Activated CD4-positive, alpha-beta T cell treated with anti-CD3 and anti-CD28 coated beads, Interleukin-10, Interleukin-2, amounts not matched to agents 100 ng/mL and 50 ng/mL, durations not matched to agents 16 hours and 8 hours (primary cell): ENCODE data around the gene MARCO.
"Not testable (repeated sequence)": the region's sequence is repeated elsewhere in the genome, so short reads cannot be mapped to it uniquely, and the experiment has no call there.

ENCODE experiments used
- DNase-seq: peaks from one replicate; pipeline ENCODE4 v3.0.0-alpha.2; 2020

Gene MARCO

GRCh38 chr2:118929059-118929458 lies 12.9 kb upstream of the MARCO start:
- DNase-seq = no peak

DNA sequence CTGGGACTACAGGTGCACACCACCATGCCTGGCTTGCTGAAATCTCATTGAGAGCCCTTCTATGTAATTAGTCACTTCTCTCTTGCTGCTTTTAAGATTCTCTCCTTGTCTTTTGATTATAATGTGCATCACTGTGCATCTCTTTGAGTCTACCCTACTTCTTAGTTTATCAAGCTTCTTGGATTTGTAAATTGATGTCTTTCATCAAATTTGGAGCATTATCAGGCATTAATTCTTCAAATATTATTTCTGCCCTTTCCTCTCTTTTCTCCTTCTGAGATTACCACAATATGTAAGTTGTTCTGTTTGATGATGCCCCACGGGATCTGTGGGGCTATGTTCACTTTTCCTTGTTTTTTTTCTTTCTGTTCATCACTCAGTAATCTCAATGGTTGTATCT lies 9.0 kb upstream of the MARCO start:
- DNase-seq = no peak

GRCh38 chr2:118936306-118936705 lies 5.7 kb upstream of the MARCO start:
- DNase-seq = no peak

DNA sequence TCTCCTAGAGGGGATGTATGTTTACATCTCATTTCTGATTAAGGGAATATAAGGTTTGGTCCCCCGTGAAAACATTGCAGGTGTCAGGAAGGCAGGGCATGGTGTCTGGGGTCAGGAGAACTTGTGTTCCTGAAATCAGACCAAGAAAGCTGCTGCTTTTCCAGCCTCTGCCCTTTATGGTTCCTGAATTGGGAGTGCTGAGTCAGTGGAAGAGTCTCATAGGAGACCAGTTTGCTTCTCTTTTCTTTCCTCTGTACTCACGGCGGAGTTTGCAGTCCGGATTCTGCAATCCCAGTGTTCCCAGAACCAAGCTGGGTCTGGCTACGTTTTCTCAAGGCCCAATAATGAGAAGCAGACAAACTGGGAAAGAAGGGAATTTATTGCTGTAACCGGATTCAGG lies 5.1 kb upstream of the MARCO start:
- no peak for DNase-seq

DNA sequence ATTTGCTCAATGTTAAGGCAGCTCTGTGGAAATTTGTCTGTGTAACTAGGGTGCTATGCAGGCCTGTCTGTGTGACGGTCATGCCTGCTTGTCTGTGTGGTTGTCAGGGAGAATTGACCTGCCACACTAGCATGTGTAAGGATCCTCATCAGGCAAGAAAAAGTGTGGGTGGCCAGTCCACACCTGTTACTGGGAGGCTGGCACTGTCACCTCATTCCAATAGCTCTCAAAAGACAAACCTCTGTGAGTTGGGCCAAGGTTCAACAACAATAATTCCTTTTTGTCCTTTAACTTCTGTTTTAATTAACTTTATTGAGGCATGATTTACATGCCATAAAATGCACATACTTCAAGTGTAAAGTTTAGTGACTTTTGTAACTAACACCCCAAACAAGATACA lies 4.2 kb upstream of the MARCO start:
- no peak for DNase-seq

DNA sequence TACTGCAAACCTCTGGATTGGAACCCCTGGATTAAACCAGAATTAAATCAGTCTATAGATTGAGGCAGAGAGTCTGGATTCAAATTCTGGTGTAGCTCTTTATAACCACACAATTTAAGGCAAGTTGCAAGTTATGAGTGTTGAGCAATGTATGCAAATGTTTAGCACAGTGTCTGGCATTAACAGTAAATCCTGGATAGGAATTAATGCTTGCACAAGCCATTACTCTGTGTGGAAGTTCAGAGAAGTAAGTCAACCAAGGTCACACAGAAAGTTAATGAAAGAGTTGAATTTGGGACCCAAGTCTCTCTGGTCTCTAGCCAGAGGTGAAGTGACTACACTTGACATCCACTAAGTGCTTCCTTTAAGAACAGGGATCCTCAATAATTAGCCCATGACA lies 2.0 kb upstream of the MARCO start:
- no peak for DNase-seq

DNA sequence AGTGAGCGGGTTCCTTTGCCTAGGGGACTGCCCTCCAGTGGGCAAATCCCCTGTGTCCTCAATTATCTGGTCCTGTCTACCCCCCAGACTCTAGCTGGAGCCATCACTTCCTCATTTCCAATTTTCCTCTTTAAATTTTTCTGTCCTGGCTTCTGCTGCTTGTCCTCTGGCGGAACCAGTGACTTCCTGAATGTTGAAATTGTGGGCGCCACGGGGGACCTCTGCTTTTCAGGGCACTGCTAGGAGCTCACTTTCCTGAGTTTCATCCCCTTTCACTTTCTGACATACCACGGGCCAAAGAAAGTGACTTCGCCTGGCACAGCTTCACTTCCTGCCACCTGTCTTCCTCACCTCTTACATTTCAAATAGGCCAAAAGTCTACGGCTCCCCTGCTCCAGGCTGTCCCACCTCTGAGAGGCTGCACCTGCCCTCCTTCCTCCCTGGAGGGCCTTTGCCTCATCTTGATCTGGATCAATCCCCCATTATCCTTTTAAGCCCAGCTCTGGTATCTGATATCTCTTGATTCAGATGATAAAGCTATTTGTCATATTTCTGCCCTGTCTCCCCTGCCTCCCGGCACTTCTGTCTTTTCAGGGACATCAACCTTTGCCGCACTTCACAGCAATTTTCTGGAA lies 1.4 kb upstream of the MARCO start:
- no peak for DNase-seq

GRCh38 chr2:118943286-118943685 lies 1.3 kb downstream of the MARCO start:
- no peak for DNase-seq

DNA sequence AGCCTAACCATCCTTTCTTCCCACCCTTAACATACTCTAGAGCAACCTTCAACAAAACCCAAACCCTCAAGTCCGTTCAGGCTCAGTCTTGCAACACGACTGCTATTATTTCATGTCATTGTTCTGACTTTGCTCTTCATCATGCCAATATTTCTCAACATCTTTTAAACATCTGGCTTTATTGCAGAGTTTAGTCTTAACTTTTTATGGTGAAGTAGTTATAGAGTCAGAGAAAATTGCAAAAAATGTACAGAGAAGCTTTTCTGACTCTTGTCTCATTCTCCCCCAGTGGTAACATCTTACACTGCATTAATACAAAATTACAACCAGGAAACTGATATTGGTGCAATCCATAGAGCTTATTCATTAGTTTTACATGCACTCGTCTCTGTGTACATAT lies 3.9 kb downstream of the MARCO start:
- DNase-seq = no peak

GRCh38 chr2:118948266-118948665 lies 6.3 kb downstream of the MARCO start:
- not testable (repeated sequence) for DNase-seq

GRCh38 chr2:118954297-118955060 lies 12.5 kb downstream of the MARCO start:
- no peak for DNase-seq

- DNase-seq = no peak
These were observed 23.7 kb downstream of the MARCO start for GRCh38 chr2:118965737-118966136.

GRCh38 chr2:118967124-118967880 lies 25.3 kb downstream of the MARCO start:
- DNase-seq = no peak

GRCh38 chr2:118968042-118968441 lies 26.0 kb downstream of the MARCO start:
- DNase-seq = no peak

DNA sequence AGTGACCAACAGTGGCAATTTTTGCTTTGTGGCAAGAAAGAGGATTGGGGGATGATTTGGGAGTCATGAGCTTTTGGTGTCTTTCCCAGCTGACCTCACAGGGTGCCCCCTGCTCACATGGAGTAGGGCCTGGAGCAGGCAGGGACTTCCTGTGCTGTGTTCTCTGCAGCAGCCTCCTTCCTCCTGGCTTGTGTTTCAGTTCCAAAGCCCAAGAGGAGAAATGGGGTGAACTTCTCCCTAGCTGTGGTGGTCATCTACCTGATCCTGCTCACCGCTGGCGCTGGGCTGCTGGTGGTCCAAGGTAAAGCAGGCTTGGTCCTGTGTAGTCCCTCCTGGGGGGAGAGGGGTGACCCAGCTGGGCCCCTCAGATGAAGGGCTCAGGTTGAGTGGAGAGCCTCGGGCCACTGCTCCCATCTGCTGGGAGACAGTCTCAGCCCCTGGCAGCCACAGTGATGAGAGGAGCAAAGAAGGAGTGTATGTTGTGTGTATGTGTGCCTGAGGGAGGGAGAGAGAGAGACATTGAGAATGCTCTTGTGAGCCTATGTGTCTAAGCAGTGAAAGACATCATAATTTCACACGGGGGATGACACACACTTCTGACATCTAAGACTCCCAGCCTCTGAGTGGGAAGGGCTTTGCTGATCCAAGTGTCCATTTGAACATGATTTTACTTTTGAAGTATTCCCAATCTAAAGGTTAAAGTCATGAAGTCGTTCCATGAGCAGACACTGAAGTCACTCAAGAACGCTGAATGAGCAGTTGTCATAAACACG lies 27.2 kb downstream of the MARCO start:
- no peak for DNase-seq

- DNase-seq = no peak
These were observed 27.9 kb downstream of the MARCO start for GRCh38 chr2:118969734-118970395.

GRCh38 chr2:118970396-118971135 lies 28.6 kb downstream of the MARCO start:
- DNase-seq = no peak

- no peak for DNase-seq
These were observed 29.5 kb downstream of the MARCO start for GRCh38 chr2:118971245-118972122.

DNA sequence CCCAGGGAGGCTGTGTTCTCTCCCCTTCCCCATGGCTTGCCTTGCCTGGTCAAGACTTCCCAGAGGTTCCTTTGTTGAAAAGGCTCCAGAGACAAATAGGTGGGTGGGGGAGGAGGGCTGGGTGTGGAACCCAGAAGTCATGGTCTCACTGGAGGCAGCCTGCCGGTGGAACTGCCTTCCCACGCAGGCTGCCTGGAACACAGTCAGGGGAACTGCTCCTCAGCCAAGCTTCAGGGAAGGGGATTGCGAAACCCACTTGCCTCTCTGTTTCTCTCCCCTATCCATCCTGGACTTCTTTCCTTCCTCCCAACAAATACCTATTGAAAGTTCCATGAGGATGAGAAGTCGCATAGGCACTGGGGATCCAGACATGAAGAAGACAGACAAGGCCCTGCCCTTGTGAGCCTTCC lies 31.6 kb downstream of the MARCO start:
- no peak for DNase-seq

DNA sequence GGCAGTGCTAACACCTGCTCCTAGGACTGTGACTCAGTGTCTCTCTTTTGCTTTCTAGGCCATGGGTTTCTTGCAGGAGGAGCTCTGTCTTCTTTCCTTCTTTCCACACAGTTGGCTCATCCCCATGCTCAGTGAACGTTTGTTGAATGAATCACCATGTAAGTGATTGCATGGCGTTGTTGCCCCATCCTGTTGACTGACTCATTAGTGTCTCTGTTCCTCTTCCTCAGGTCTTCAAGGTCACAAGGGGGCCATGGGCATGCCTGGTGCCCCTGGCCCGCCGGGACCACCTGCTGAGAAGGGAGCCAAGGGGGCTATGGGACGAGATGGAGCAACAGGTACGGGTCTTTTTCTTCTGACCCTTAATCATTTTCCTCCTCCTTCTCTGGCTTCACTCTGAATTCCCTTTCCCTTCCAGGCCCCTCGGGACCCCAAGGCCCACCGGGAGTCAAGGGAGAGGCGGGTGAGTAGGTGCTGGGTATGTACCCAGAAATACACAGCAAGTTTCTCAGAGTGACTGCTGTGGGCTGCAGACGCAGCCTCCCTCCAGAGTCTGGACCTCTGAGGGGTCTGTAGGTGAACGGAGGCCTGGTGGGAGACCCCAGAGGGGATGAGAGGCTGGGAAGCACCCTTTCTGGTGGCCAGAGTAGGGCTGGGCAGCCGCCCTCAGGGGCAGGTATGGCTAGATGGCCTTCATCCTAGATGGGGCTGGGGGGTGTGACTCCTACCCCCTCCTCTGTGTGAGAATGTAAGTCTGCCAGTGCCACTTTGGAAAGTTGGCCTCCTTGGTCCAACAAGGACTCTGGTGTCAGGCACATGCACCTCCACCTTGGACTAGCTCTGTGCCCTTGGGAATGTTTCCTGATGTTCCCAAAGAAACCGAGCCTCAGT lies 32.4 kb downstream of the MARCO start:
- no peak for DNase-seq
